ENCODE results near the gene PRRX1.

GRCh38 chr1:170742600-170742999, 78.7 kb downstream of the PRRX1 start:
- TF ChIP-seq POLR2A (IDR thresholded peaks at IDR 0.05) (no peak), CTCF (IDR thresholded peaks at IDR 0.05) (no peak)

Data from adrenal gland (tissue), 5 donors.